GM12874 (cell line): ENCODE data around the gene UNC5C.

Experiments used
- TF ChIP-seq, protein P1 (sequence below): IDR thresholded peaks from 2 replicates; pipeline ENCODE4 v1.5.1; 2011; ENCODE audit warnings: low read depth, mild to moderate bottlenecking, control low read depth, low read length, moderate library complexity; ENCODE audit not compliant: insufficient read depth

UNC5C gene

DNA sequence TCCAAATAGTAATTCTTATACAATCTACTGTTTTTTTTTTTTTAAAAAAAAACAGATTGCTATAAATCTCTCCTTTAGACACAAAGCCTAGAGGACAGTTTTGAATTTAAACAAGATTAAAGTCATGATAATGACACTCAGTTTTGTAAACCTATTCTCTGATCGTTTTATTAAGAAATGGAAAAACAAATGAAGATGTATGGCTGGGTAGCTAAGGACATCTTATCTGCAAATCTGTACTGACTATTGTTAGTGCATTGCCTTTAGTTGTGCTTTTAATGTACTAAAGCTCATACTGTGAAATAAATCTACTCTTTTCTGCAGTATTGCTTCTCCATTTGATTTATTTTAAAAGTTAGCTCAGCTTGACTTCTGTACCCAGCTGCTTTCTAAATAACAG is 155.0 kb downstream of the UNC5C start:
- TF ChIP-seq, protein P1, sequence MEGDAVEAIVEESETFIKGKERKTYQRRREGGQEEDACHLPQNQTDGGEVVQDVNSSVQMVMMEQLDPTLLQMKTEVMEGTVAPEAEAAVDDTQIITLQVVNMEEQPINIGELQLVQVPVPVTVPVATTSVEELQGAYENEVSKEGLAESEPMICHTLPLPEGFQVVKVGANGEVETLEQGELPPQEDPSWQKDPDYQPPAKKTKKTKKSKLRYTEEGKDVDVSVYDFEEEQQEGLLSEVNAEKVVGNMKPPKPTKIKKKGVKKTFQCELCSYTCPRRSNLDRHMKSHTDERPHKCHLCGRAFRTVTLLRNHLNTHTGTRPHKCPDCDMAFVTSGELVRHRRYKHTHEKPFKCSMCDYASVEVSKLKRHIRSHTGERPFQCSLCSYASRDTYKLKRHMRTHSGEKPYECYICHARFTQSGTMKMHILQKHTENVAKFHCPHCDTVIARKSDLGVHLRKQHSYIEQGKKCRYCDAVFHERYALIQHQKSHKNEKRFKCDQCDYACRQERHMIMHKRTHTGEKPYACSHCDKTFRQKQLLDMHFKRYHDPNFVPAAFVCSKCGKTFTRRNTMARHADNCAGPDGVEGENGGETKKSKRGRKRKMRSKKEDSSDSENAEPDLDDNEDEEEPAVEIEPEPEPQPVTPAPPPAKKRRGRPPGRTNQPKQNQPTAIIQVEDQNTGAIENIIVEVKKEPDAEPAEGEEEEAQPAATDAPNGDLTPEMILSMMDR = no peak

DNA sequence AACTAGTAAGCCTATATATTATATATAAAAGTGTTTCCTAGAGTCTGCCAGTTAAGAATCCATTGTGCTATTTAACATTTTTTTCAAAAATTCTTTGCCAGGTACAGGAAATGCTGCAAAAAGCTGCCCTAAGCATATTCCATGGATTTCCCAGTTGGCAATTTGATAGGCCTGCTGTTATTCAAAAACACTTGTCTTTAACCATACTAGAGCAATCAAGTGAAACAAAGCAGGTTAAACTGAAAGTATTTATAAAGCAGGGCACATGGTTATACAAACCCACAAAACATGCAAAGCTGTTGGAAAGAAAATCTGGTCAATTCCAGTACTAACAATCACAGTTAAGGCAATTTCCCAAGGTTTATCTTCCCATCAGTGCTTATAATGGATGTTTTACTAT is 159.9 kb downstream of the UNC5C start:
- TF ChIP-seq, protein P1 = no peak

DNA sequence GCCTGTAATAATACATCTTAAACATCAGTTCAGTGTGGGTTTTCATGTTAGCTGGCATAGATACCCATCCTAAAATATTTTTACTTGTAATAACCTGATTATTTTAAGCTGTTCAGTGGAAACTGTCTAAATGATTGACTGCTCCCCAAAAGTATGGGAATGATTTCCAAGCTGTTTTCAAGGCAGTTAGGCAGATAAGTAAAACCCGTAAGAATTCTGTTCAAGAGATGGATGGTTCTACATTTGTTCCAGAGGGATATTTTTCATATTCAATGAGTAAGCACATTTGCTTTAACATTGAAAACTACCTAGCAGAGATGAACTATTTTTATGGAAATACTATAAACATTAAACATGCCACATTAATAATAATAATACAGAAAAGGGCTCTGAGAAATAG is 161.1 kb downstream of the UNC5C start:
- TF ChIP-seq, protein P1 = no peak

DNA sequence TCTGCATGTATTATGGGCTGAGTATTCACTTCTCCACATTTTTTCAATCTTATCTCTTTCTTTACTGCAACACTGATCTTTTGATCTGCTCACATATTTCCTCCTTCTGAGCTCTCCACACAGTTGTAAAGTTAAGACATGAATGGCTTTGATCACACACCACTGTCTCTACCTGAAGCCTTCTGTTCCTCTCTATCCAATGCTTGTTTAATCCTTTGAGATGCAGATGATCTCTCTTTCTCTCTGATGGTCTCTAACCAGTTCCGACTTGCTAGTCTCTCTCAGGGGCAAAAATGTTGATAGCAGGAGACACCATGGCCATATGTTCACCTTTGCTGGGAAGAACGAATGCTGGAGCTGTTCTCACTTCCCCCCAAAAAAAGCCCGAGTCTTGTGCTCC is 162.4 kb downstream of the UNC5C start:
- TF ChIP-seq, protein P1 = no peak

DNA sequence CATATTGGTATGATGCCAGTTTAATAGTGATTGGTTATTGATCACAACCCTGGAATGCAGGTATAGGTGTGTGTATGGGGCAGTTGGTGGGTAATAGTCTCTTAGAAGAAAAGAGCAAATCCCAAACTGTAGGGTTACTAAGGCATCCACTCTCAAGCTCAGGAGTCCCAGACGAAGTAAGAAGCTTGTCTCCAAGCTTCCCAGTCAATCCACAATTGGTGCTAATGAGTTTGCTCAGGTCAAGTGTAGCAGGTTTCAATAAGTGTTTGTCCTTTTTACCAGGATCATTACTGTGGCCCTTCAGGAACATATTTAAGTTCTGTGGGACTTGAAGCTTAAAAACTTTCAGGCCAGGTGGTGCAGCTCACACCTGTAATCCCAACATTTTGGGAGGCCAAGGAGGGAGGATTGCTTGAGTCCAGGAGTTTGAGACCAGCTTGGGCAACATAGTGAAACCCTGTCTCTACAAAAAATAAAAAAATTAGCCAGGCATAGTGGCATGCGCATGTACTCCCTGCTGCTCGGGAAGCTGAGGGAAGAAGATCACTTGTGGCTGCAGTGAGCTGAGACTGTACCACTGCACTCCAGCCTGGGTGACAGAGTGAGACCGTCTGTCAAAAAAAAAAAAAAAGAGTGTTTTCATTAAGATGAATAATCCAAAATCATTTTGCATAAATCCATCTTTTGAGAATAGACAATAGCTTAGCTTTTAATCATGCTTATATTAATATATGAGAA is 166.8 kb downstream of the UNC5C start:
- TF ChIP-seq, protein P1 = no peak

DNA sequence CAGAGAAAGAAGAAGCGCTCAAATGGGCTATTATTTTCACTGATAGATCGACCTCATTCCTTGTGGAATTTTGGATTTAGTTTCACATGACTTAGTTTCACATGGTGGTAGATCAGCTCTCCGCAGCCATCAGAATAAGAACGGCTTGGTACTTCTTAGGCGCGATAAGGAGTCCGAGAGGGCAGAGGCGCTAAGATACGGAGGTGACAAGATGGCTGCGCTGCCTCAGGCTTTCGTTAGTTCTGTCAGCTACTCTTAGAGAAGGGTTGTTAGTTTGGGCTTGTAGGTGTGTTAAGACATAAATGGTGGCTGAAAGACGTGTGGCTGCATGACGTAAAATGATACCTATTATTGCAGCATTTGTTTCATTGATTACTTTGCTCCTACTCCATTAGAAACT is 169.1 kb downstream of the UNC5C start:
- TF ChIP-seq, protein P1 = no peak

DNA sequence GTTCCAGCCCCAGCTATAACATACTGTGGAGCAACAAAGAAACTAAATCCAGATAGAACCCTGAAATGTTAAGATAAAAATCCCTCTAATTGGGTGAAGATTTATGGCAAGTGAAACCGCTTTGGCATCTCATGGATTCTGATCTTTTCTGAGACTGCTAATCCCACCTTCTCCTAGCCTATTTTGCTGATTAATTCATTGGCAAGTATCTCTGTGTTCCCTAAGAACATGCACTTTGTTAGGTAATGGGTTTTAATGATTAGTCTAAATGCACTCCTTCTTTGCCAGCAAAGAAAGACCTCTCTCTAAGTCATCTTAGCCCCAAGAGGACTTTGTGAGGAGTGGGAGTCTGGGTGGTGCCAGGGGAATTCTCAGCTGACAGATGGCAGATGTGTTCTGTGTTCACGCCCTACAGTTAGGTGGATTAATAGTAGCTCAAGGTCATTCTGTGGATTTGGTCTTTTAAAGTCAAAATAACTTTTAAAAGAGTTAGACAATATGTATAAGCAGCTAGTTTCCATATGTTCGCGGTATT is 171.3 kb downstream of the UNC5C start:
- TF ChIP-seq, protein P1 = no peak
